ENCODE data around the gene SDK1. TPM values are rescaled to one million over a fixed set of nuclear protein-coding genes. Genes with fewer than 3 reads are reported as not detected.
A peak's percentile ranks its signal among the peaks of the same experiment; 100 is the strongest.

SDK1 gene
- total RNA-seq, 6 experiments from 2014 or later: not detected

GRCh38 chr7:4006687-4007086 lies 705.6 kb downstream of the SDK1 start:
- H3K27me3 Mint-ChIP-seq (ENCODE audit: insufficient read depth): no peaks in the 10 kb centered on the region; the same call in 1 of the 2 replicates
- no peak for TF ChIP-seq CTCF (IDR thresholded peaks at IDR 0.05)

GRCh38 chr7:4009211-4010060 lies 708.4 kb downstream of the SDK1 start:
- H3K27ac Mint-ChIP-seq: no peak overlapping the region
- no peak overlapping the region for H3K4me3 Mint-ChIP-seq
- H3K27me3 Mint-ChIP-seq (ENCODE audit: insufficient read depth): no peaks in the 10 kb centered on the region; the same call in 1 of the 2 replicates
- DNase-seq: no peak
- H3K36me3 Mint-ChIP-seq (ENCODE audit: low read depth): no peaks in the 10 kb centered on the region
- no peak for TF ChIP-seq CTCF (IDR thresholded peaks at IDR 0.05)
- H3K4me1 Mint-ChIP-seq (ENCODE audit: low read depth): peaks cover 6% of the 10 kb centered on the region; the same call in 1 of the 2 replicates
- H3K9me3 Mint-ChIP-seq: peaks cover 11% of the 10 kb centered on the region; the same call in 1 of the 2 replicates

More at GRCh38 chr7:4006687-4007086, 705.6 kb downstream of the SDK1 start:
- Mint-ChIP-seq H3K9me3 (peaks cover 4% of the 10 kb centered on the region; the same call in 1 of the 2 replicates), H3K4me1 (ENCODE audit: low read depth) (peaks cover 6% of the 10 kb centered on the region; the same call in 1 of the 2 replicates), H3K27ac (peak overlapping the region; percentile 4; the same call in 1 of the 2 replicates), H3K4me3 (peak overlapping the region; percentile 84), H3K36me3 (ENCODE audit: low read depth) (no peaks in the 10 kb centered on the region)
- no peak for DNase-seq

GRCh38 chr7:4010061-4010605 lies 709.1 kb downstream of the SDK1 start:
- Mint-ChIP-seq H3K36me3 (ENCODE audit: low read depth) (no peaks in the 10 kb centered on the region), H3K4me1 (ENCODE audit: low read depth) (peaks cover 6% of the 10 kb centered on the region; the same call in 1 of the 2 replicates), H3K9me3 (peaks cover 12% of the 10 kb centered on the region; the same call in 1 of the 2 replicates), H3K4me3 (no peak overlapping the region), H3K27ac (no peak overlapping the region), H3K27me3 (ENCODE audit: insufficient read depth) (no peaks in the 10 kb centered on the region; the same call in 1 of the 2 replicates)
- TF ChIP-seq CTCF (IDR thresholded peaks at IDR 0.05): no peak
- no peak for DNase-seq

- H3K4me1 Mint-ChIP-seq (ENCODE audit: low read depth): peaks cover 6% of the 10 kb centered on the region; the same call in 1 of the 2 replicates
- H3K4me3 Mint-ChIP-seq: no peak overlapping the region
- H3K27ac Mint-ChIP-seq: no peak overlapping the region
- TF ChIP-seq CTCF (IDR thresholded peaks at IDR 0.05): no peak
- no peaks in the 10 kb centered on the region; the same call in 1 of the 2 replicates for H3K27me3 Mint-ChIP-seq (ENCODE audit: insufficient read depth)
- peaks cover 21% of the 10 kb centered on the region; the same call in 1 of the 2 replicates for H3K9me3 Mint-ChIP-seq
- no peak for DNase-seq
- H3K36me3 Mint-ChIP-seq (ENCODE audit: low read depth): no peaks in the 10 kb centered on the region
Observed at GRCh38 chr7:4010923-4011656, 710.0 kb downstream of the SDK1 start.

GRCh38 chr7:4013793-4014192 lies 712.7 kb downstream of the SDK1 start:
- Mint-ChIP-seq H3K27ac (no peak overlapping the region), H3K27me3 (ENCODE audit: insufficient read depth) (no peaks in the 10 kb centered on the region; the same call in none of the 2 replicates), H3K4me3 (no peak overlapping the region), H3K9me3 (peaks cover 39% of the 10 kb centered on the region), H3K4me1 (ENCODE audit: low read depth) (no peaks in the 10 kb centered on the region), H3K36me3 (ENCODE audit: low read depth) (peaks cover 4% of the 10 kb centered on the region; the same call in 1 of the 2 replicates)
- no peak for DNase-seq
- no peak for TF ChIP-seq CTCF (IDR thresholded peaks at IDR 0.05)
